HepG2 (cell line): ENCODE results near the gene ARMH3. TPM values are rescaled to one million over a fixed set of nuclear protein-coding genes. Genes with fewer than 3 reads are reported as not detected.
A peak's percentile ranks its signal among the peaks of the same experiment; 100 is the strongest.

ENCODE experiments used
- AKAP8 ChIP-seq: sonication (generic); formaldehyde crosslinking; IDR thresholded peaks from 2 replicates; pipeline ENCODE4 v1.5.1; 2020; ENCODE audit warnings: mild to moderate bottlenecking, missing genetic modification reagents
- ELF4 ChIP-seq: sonication (generic); formaldehyde crosslinking; IDR thresholded peaks from 2 replicates; pipeline ENCODE4 v1.5.0; 2020; ENCODE audit warnings: missing genetic modification reagents, mild to moderate bottlenecking, moderate library complexity, borderline replicate concordance
- ETV6 ChIP-seq: sonication (generic); formaldehyde crosslinking; conservative IDR thresholded peaks from 2 replicates; pipeline ENCODE4 v1.4.0; 2020; ENCODE audit warnings: missing genetic modification reagents
- NFKBIZ ChIP-seq: IDR thresholded peaks from 2 replicates; pipeline ENCODE4 v1.6.1; 2018; ENCODE audit warnings: missing genetic modification reagents, missing compliant biosample characterization
- NR1H2 ChIP-seq: sonication (generic); formaldehyde crosslinking; IDR thresholded peaks from 2 replicates; pipeline ENCODE4 v1.8.1; 2022; ENCODE audit warnings: low read depth, missing genetic modification reagents, borderline replicate concordance
- RBAK ChIP-seq: sonication (generic); formaldehyde crosslinking; IDR thresholded peaks from 2 replicates; pipeline ENCODE4 v1.5.1; 2020; ENCODE audit warnings: mild to moderate bottlenecking, missing genetic modification reagents
- SCMH1 ChIP-seq: sonication (generic); formaldehyde crosslinking; IDR thresholded peaks from 2 replicates; pipeline ENCODE4 v1.9.0; 2021; ENCODE audit warnings: missing genetic modification reagents, mild to moderate bottlenecking, borderline replicate concordance
- TBL1XR1 ChIP-seq: fragments of 150-350 bp; IDR thresholded peaks from 2 replicates; pipeline ENCODE4 v1.6.1; 2014; ENCODE audit warnings: borderline replicate concordance, low read length; ENCODE audit not compliant: partially characterized antibody
- TEAD2 ChIP-seq: sonication (generic); formaldehyde crosslinking; IDR thresholded peaks from 2 replicates; pipeline ENCODE4 v1.9.0; 2021; ENCODE audit warnings: missing genetic modification reagents
- XBP1 ChIP-seq: sonication (generic); formaldehyde crosslinking; IDR thresholded peaks from 2 replicates; pipeline ENCODE4 v1.5.0; 2020; ENCODE audit warnings: missing genetic modification reagents
- YY1 ChIP-seq: IDR thresholded peaks from 2 replicates; pipeline ENCODE4 v1.6.1; 2011; ENCODE audit warnings: low read length, low read depth, moderate library complexity, mild to moderate bottlenecking; ENCODE audit not compliant: insufficient read depth, insufficient replicate concordance
- ZBTB1 ChIP-seq: sonication (generic); formaldehyde crosslinking; IDR thresholded peaks from 2 replicates; pipeline ENCODE4 v1.4.0; 2020; ENCODE audit warnings: missing genetic modification reagents, borderline replicate concordance
- ZBTB3 ChIP-seq: sonication (generic); formaldehyde crosslinking; IDR thresholded peaks from 2 replicates; pipeline ENCODE4 v1.4.0; 2020; ENCODE audit warnings: low read depth, mild to moderate bottlenecking, moderate library complexity, missing genetic modification reagents, borderline replicate concordance
- ZFP82 ChIP-seq: sonication (generic); formaldehyde crosslinking; IDR thresholded peaks from 2 replicates; pipeline ENCODE4 v1.5.1; 2020; ENCODE audit warnings: mild to moderate bottlenecking, missing genetic modification reagents, borderline replicate concordance
- ZNF20 ChIP-seq: sonication (generic); formaldehyde crosslinking; IDR thresholded peaks from 2 replicates; pipeline ENCODE4 v1.4.0; 2020; ENCODE audit warnings: mild to moderate bottlenecking, moderate library complexity, missing genetic modification reagents
- ZNF598 ChIP-seq: sonication (generic); formaldehyde crosslinking; IDR thresholded peaks from 2 replicates; pipeline ENCODE4 v1.5.1; 2020; ENCODE audit warnings: mild to moderate bottlenecking, missing genetic modification reagents, borderline replicate concordance
- ZNF703 ChIP-seq: sonication (generic); formaldehyde crosslinking; IDR thresholded peaks from 2 replicates; pipeline ENCODE4 v1.5.1; 2020; ENCODE audit warnings: missing genetic modification reagents, mild to moderate bottlenecking, moderate library complexity, borderline replicate concordance
- ZNF816 ChIP-seq: sonication (generic); formaldehyde crosslinking; IDR thresholded peaks from 2 replicates; pipeline ENCODE4 v1.8.0; 2022; ENCODE audit warnings: missing genetic modification reagents, mild to moderate bottlenecking, borderline replicate concordance
- polyA plus RNA-seq, 8 experiments: library from polyadenylated mRNA; depleted of rRNA in 3 of 8; stranded (reverse) in 7 of 8; unstranded in 1 of 8; fragments of >200 nt; fragmentation: Illumina TruSeq in 4 of 8; extraction: Trizol in 4 of 8; gene quantifications; 2 replicates each; pipeline versions ENCODE4 v1.2.1 to v1.2.3, GENCODE V29; 2011 to 2016; ENCODE audit warnings: low read depth in 4 of 8, missing spikeins in 1 of 8, mixed read lengths in 1 of 8; ENCODE audit not compliant: insufficient read depth in 1 of 8
- total RNA-seq, 5 experiments: library from RNA; depleted of rRNA; stranded (reverse); fragments of >200 nt; fragmentation: Illumina TruSeq; extraction: Trizol; gene quantifications; 2 replicates each; pipeline ENCODE4 v1.2.3, GENCODE V29; 2016; ENCODE audit warnings: low read depth in 1 of 5
- TF ChIP-seq, protein P1 (sequence below): sonication (generic); formaldehyde crosslinking; IDR thresholded peaks from 2 replicates; pipeline ENCODE4 v1.8.1; 2022; ENCODE audit warnings: mild to moderate bottlenecking, missing genetic modification reagents
- TF ChIP-seq, protein P2 (sequence below): sonication (generic); formaldehyde crosslinking; IDR thresholded peaks from 2 replicates; pipeline ENCODE4 v1.8.0; 2022; ENCODE audit warnings: mild to moderate bottlenecking, missing genetic modification reagents, borderline replicate concordance
- TF ChIP-seq, protein P3 (sequence below): IDR thresholded peaks from 2 replicates; pipeline ENCODE4 v1.6.1; 2016
- TF ChIP-seq, protein P4 (sequence below): sonication (generic); formaldehyde crosslinking; IDR thresholded peaks from 2 replicates; pipeline ENCODE4 v1.5.0; 2020; ENCODE audit warnings: missing genetic modification reagents
- TF ChIP-seq, protein P5 (sequence below): sonication (generic); formaldehyde crosslinking; IDR thresholded peaks from 2 replicates; pipeline ENCODE4 v1.5.1; 2020; ENCODE audit warnings: mild to moderate bottlenecking, moderate library complexity, missing genetic modification reagents

Gene ARMH3
- total and polyA plus RNA-seq, 2 of the 13 experiments (the other 11 are each of a cell fraction or from before 2014, with no cell fraction given): 8.4 to 16.9 TPM

DNA sequence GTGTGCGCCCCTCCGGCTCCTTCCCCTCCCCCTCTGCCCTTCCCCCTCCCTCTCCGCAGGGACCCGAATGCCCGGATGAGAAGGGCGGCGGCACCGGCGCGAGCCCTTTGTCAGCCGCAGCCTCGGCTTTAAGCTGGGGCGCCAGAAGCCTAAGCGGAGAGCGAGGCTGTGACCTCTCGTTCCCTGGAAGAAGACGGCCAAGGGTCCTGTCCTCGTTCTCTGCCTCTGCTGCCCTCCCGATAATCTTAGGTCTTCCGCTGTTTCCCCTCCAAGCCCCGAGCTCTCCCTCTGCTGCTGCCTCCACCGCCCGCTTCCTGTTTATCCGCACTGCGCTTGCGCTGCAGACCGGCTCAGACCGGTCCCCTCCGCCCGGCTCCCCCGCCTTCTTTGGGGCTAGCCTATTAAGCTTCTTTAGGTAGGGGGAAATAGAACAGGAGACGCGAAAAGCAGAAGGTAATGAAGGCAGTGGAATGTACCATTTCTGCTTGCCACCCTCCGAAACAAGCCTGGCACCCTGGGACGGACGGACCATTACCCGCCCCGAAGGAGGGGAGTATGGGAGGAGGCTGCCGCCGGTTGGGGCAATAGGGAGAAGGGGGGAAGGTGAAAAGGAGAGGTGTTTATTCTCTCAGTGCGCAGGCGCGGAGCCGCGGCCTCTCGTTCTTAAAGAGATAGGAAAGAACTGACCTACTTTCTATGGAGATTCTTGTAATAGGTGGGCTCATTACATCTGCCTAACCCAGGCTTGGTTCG lies 237.7 kb downstream of the ARMH3 start, which contains the start of gene OGA (continued):
- no peak for TF ChIP-seq ETV6 (CRISPR knock-in tag)
- no peak for TF ChIP-seq ZBTB3 (CRISPR knock-in tag)
- TF ChIP-seq AKAP8 (CRISPR knock-in tag): no peak; the same call in 1 of the 2 replicates
- TF ChIP-seq, protein P1, sequence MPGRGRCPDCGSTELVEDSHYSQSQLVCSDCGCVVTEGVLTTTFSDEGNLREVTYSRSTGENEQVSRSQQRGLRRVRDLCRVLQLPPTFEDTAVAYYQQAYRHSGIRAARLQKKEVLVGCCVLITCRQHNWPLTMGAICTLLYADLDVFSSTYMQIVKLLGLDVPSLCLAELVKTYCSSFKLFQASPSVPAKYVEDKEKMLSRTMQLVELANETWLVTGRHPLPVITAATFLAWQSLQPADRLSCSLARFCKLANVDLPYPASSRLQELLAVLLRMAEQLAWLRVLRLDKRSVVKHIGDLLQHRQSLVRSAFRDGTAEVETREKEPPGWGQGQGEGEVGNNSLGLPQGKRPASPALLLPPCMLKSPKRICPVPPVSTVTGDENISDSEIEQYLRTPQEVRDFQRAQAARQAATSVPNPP (CRISPR knock-in tag): no peak
- no peak for TF ChIP-seq ZNF20 (CRISPR knock-in tag)
- TF ChIP-seq, protein P2, sequence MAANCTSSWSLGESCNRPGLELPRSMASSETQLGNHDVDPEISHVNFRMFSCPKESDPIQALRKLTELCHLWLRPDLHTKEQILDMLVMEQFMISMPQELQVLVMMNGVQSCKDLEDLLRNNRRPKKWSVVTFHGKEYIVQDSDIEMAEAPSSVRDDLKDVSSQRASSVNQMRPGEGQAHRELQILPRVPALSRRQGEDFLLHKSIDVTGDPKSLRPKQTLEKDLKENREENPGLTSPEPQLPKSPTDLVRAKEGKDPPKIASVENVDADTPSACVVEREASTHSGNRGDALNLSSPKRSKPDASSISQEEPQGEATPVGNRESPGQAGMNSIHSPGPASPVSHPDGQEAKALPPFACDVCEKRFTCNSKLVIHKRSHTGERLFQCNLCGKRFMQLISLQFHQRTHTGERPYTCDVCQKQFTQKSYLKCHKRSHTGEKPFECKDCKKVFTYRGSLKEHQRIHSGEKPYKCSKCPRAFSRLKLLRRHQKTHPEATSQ (CRISPR knock-in tag): 0 out of 2 replicates have a peak, but pooled peaks have one; percentile 32
- no peak for TF ChIP-seq RBAK
- TF ChIP-seq ELF4 (CRISPR knock-in tag): peak; percentile 74; the same call in 1 of the 2 replicates
- TF ChIP-seq NFKBIZ (CRISPR knock-in tag): no peak
- no peak for TF ChIP-seq ZBTB1 (CRISPR knock-in tag)
- TF ChIP-seq ZFP82 (CRISPR knock-in tag): no peak
- no peak for TF ChIP-seq XBP1 (CRISPR knock-in tag)
- no peak for TF ChIP-seq YY1
- TF ChIP-seq SCMH1 (CRISPR knock-in tag): no peak
- no peak for TF ChIP-seq TBL1XR1
- TF ChIP-seq, protein P3, sequence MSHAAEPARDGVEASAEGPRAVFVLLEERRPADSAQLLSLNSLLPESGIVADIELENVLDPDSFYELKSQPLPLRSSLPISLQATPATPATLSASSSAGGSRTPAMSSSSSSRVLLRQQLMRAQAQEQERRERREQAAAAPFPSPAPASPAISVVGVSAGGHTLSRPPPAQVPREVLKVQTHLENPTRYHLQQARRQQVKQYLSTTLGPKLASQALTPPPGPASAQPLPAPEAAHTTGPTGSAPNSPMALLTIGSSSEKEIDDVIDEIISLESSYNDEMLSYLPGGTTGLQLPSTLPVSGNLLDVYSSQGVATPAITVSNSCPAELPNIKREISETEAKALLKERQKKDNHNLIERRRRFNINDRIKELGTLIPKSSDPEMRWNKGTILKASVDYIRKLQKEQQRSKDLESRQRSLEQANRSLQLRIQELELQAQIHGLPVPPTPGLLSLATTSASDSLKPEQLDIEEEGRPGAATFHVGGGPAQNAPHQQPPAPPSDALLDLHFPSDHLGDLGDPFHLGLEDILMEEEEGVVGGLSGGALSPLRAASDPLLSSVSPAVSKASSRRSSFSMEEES: no peak; the same call in 1 of the 2 replicates
- no peak for TF ChIP-seq ZNF598 (CRISPR knock-in tag)
- no peak; the same call in 1 of the 2 replicates for TF ChIP-seq ZNF703 (CRISPR knock-in tag)
- TF ChIP-seq TEAD2: no peak
- TF ChIP-seq NR1H2 (CRISPR knock-in tag): no peak
- TF ChIP-seq, protein P4, sequence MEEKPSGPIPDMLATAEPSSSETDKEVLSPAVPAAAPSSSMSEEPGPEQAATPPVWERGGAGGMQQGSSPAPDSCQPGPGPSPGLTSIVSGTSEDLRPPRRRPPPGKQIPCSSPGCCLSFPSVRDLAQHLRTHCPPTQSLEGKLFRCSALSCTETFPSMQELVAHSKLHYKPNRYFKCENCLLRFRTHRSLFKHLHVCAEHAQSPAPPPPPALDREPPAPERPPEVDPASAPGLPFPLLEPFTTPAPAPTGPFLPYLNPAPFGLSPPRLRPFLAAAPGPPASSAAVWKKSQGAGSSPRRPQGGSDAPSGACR (CRISPR knock-in tag): 0 out of 2 replicates have a peak, but pooled peaks have one; percentile 64
- TF ChIP-seq, protein P5, sequence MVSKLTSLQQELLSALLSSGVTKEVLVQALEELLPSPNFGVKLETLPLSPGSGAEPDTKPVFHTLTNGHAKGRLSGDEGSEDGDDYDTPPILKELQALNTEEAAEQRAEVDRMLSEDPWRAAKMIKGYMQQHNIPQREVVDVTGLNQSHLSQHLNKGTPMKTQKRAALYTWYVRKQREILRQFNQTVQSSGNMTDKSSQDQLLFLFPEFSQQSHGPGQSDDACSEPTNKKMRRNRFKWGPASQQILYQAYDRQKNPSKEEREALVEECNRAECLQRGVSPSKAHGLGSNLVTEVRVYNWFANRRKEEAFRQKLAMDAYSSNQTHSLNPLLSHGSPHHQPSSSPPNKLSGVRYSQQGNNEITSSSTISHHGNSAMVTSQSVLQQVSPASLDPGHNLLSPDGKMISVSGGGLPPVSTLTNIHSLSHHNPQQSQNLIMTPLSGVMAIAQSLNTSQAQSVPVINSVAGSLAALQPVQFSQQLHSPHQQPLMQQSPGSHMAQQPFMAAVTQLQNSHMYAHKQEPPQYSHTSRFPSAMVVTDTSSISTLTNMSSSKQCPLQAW (CRISPR knock-in tag): peak; percentile 97
- peak; percentile 82; the same call in 1 of the 2 replicates for TF ChIP-seq ZNF816
